ENCODE data around the gene PDE4D.

Gene PDE4D

GRCh38 chr5:59593439-59594007, 300.0 kb downstream of the PDE4D start:
- no peaks in the 10 kb centered on the region for H3K9me3 Mint-ChIP-seq
- H3K27me3 Mint-ChIP-seq = no peaks in the 10 kb centered on the region
- no peak for ATAC-seq (replicated peaks)
- H3K36me3 Mint-ChIP-seq (ENCODE audit: insufficient read depth) = no peaks in the 10 kb centered on the region
- no peak overlapping the region for H3K4me3 Mint-ChIP-seq
- H3K27ac Mint-ChIP-seq = no peak overlapping the region
- no peaks in the 10 kb centered on the region for H3K4me1 Mint-ChIP-seq (ENCODE audit: low read depth in 2 of 2)
- no peak for DNase-seq

GRCh38 chr5:59592101-59592500, 301.4 kb downstream of the PDE4D start:
- Mint-ChIP-seq H3K4me1 (ENCODE audit: low read depth in 2 of 2) (no peaks in the 10 kb centered on the region), H3K36me3 (ENCODE audit: insufficient read depth) (no peaks in the 10 kb centered on the region), H3K27ac (no peak overlapping the region), H3K27me3 (no peaks in the 10 kb centered on the region), H3K4me3 (no peak overlapping the region), H3K9me3 (peaks cover 0 to 1% of the 10 kb centered on the region in 2 donors)
- DNase-seq (no peak), ATAC-seq (replicated peaks) (no peak)

DNA sequence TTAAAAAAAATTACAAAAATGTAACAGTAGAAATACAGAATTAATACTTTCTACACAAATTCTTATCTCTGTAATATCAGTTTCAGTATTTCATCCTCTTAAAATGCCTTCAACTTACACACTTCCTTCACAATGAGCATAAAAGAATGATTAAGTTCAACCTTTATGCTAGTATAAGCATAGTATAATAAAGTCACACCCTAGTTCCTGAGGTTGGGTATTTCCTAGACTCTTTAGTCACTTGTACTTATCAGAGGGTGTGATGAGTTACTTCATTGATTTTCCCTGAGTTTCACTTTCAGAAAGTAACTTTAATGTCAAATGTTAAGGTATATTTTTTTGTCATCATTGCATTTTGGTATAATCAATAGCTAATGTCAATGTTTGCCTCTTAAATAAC, 302.4 kb downstream of the PDE4D start:
- H3K4me3 Mint-ChIP-seq = no peak overlapping the region
- H3K36me3 Mint-ChIP-seq (ENCODE audit: insufficient read depth) = no peaks in the 10 kb centered on the region
- DNase-seq (no peak), ATAC-seq (replicated peaks) (peak; percentile 59)
- H3K4me1 Mint-ChIP-seq (ENCODE audit: low read depth in 2 of 2) = no peaks in the 10 kb centered on the region
- H3K9me3 Mint-ChIP-seq = peaks cover 0 to 1% of the 10 kb centered on the region in 2 donors
- H3K27ac Mint-ChIP-seq = no peak overlapping the region
- H3K27me3 Mint-ChIP-seq = no peaks in the 10 kb centered on the region

DNA sequence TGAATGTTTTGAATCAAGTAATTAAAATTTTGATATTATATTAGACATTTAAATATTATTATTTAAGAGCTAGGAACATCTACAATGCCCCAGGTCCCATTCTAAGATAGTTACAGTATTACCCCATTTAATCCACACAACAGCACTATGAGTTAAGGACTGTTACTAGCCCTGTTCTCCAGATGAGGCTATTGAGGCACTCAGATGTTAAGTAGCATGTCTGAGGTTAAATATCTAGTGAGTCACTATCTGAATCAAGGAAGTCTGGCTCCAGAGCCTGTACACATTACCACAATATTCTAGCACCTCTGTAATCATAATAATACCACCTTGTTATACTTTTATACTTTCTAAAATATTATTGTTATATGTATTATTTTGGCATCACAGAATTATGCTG, 304.6 kb downstream of the PDE4D start:
- H3K27me3 Mint-ChIP-seq = no peaks in the 10 kb centered on the region
- ATAC-seq (replicated peaks) (no peak), DNase-seq (no peak)
- H3K4me3 Mint-ChIP-seq = no peak overlapping the region
- H3K9me3 Mint-ChIP-seq = peaks cover 0 to 1% of the 10 kb centered on the region in 2 donors
- H3K4me1 Mint-ChIP-seq (ENCODE audit: low read depth in 2 of 2) = no peaks in the 10 kb centered on the region
- no peak overlapping the region for H3K27ac Mint-ChIP-seq
- H3K36me3 Mint-ChIP-seq (ENCODE audit: insufficient read depth) = no peaks in the 10 kb centered on the region

GRCh38 chr5:59587489-59588337, 305.8 kb downstream of the PDE4D start:
- DNase-seq (no peak), ATAC-seq (replicated peaks) (peak; percentile 37)
- Mint-ChIP-seq H3K4me3 (peak overlapping the region in 1 of 2 donors; percentile 52), H3K9me3 (peaks cover 0 to 3% of the 10 kb centered on the region in 2 donors), H3K27me3 (no peaks in the 10 kb centered on the region), H3K36me3 (ENCODE audit: insufficient read depth) (no peaks in the 10 kb centered on the region), H3K27ac (no peak overlapping the region), H3K4me1 (ENCODE audit: low read depth in 2 of 2) (no peaks in the 10 kb centered on the region)

- Mint-ChIP-seq H3K27ac (no peak overlapping the region), H3K4me1 (ENCODE audit: low read depth in 2 of 2) (no peaks in the 10 kb centered on the region), H3K9me3 (peaks cover 0 to 3% of the 10 kb centered on the region in 2 donors), H3K36me3 (ENCODE audit: insufficient read depth) (no peaks in the 10 kb centered on the region), H3K4me3 (no peak overlapping the region), H3K27me3 (no peaks in the 10 kb centered on the region)
- ATAC-seq (replicated peaks) = no peak
- DNase-seq = no peak
Measured at GRCh38 chr5:59586841-59587240, 306.7 kb downstream of the PDE4D start.

GRCh38 chr5:59584858-59585846, 308.4 kb downstream of the PDE4D start:
- DNase-seq (no peak), ATAC-seq (replicated peaks) (no peak)
- H3K9me3 Mint-ChIP-seq = peaks cover 0 to 3% of the 10 kb centered on the region in 2 donors
- H3K27me3 Mint-ChIP-seq = no peaks in the 10 kb centered on the region
- H3K4me3 Mint-ChIP-seq = no peak overlapping the region
- no peaks in the 10 kb centered on the region for H3K4me1 Mint-ChIP-seq (ENCODE audit: low read depth in 2 of 2)
- H3K36me3 Mint-ChIP-seq (ENCODE audit: insufficient read depth) = no peaks in the 10 kb centered on the region
- H3K27ac Mint-ChIP-seq = no peak overlapping the region

DNA sequence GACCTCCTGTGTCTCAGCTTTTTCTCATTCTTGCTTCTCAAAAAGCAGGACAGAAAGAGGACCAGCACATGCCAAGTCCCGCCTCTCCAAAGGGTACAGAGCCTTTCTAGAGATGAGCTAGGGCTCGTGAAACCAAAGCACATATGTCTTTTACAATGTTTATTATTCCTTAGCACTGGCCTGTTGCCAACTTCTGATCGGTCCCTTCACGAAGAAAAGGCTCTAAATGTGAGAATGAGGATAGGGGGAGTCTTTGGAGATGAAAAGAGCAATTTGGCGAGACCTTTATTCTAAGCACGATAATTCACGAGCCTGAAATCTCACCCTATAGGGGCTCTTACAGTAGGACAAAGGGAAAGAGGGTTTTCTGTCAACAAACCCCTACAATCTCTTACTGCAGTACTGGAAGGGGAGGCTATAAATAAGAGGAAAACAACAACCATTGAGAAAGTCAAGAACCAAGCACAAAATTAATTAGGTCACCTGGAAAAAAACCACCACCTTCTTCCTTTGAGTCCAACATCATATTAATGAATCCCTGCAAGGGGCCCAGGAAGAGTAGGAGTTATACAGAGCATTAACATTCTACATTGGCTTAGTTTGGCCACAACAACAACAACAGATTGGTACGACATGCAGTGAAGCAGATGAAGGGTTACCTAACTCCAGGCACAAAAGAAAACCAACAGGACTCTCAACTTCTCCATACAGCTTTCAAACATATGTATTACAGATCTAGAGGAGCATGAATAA, 309.5 kb downstream of the PDE4D start:
- no peaks in the 10 kb centered on the region for H3K4me1 Mint-ChIP-seq (ENCODE audit: low read depth in 2 of 2)
- H3K36me3 Mint-ChIP-seq (ENCODE audit: insufficient read depth) = no peaks in the 10 kb centered on the region
- H3K4me3 Mint-ChIP-seq = no peak overlapping the region
- H3K27me3 Mint-ChIP-seq = no peaks in the 10 kb centered on the region
- H3K27ac Mint-ChIP-seq = no peak overlapping the region
- DNase-seq (no peak), ATAC-seq (replicated peaks) (no peak)
- H3K9me3 Mint-ChIP-seq = peaks cover 0 to 3% of the 10 kb centered on the region in 2 donors

DNA sequence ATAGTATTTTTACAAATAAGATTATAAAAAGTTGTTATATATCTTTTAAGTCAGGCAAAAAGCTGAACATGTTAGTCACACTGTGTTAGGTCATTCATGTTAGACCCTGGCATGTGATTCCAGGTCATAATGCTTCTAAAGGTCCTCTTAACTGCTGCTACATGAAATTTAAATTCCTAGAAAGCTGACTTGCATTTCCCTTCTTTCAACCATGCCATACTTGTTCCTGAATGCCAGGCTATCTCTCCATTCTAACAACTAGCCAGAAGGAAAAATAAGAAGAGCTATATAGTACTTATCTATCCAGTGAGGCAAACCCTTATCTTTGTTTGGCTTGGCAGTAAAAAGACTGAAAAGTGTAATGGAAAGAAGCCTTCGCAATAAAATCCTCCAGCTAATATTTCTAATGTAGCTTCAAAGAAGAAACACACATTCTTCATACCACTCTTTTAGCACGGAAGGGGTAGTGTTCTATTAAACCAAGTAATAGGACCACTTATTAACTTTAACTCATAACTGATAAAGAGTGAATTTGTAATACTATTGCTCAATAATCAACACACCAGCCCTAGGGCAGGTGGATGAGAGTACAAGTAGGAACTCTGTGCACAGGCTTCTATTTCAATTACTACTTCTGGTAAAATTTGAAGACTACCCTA, 310.2 kb downstream of the PDE4D start:
- Mint-ChIP-seq H3K36me3 (ENCODE audit: insufficient read depth) (no peaks in the 10 kb centered on the region), H3K27me3 (no peaks in the 10 kb centered on the region), H3K4me1 (ENCODE audit: low read depth in 2 of 2) (no peaks in the 10 kb centered on the region), H3K4me3 (no peak overlapping the region), H3K9me3 (peaks cover 0 to 3% of the 10 kb centered on the region in 2 donors), H3K27ac (no peak overlapping the region)
- ATAC-seq (replicated peaks) = no peak
- DNase-seq = no peak

- peaks cover 0 to 3% of the 10 kb centered on the region in 2 donors for H3K9me3 Mint-ChIP-seq
- ATAC-seq (replicated peaks) (no peak), DNase-seq (no peak)
- no peak overlapping the region for H3K4me3 Mint-ChIP-seq
- H3K4me1 Mint-ChIP-seq (ENCODE audit: low read depth in 2 of 2) = no peaks in the 10 kb centered on the region
- H3K27me3 Mint-ChIP-seq = no peaks in the 10 kb centered on the region
- no peaks in the 10 kb centered on the region for H3K36me3 Mint-ChIP-seq (ENCODE audit: insufficient read depth)
- no peak overlapping the region for H3K27ac Mint-ChIP-seq
Measured at GRCh38 chr5:59582746-59583145, 310.8 kb downstream of the PDE4D start.

GRCh38 chr5:59579824-59580167, 313.7 kb downstream of the PDE4D start:
- H3K4me1 Mint-ChIP-seq (ENCODE audit: low read depth in 2 of 2) = no peaks in the 10 kb centered on the region
- no peak overlapping the region for H3K27ac Mint-ChIP-seq
- peaks cover 0 to 1% of the 10 kb centered on the region in 2 donors for H3K9me3 Mint-ChIP-seq

DNA sequence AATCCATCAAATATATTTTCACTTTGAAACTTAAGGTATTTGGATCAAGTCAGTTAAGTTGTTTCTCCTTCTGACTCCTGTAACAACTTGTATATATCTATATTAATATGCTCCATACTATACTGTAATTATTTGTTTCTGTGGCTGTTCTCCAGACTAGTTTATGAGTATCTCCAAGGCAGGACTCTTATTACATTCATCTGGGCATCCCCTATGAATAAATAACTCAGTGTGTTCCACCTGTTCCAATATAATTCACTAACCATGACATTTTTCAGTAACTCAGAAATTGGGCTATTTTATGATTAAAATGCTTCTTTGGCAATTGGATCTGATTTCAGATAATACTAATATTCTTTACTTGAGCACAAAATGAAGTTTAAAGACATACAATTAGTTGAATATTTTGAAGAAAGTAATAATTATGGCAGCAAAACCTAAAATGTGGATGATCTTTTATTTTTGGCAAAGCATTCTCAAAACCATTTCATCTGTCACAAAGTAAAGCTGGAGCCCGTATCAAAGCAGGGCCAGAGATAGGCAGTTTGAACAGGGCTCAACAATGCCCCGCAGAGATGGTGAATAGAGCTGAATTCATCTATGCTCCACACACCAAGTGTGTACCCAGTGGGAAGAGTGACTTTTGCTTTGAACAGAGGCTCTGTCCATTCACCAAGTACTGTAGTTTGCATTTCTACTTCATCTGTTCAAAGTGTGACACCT, 314.3 kb downstream of the PDE4D start:
- Mint-ChIP-seq H3K36me3 (ENCODE audit: insufficient read depth) (no peaks in the 10 kb centered on the region), H3K27me3 (no peaks in the 10 kb centered on the region), H3K4me3 (no peak overlapping the region), H3K9me3 (peaks cover 0 to 2% of the 10 kb centered on the region in 2 donors), H3K4me1 (ENCODE audit: low read depth in 2 of 2) (no peaks in the 10 kb centered on the region), H3K27ac (no peak overlapping the region)
- ATAC-seq (replicated peaks) (no peak), DNase-seq (no peak)

More at GRCh38 chr5:59579824-59580167, 313.7 kb downstream of the PDE4D start:
- ATAC-seq (replicated peaks) (no peak), DNase-seq (no peak)
- Mint-ChIP-seq H3K27me3 (no peaks in the 10 kb centered on the region), H3K36me3 (ENCODE audit: insufficient read depth) (no peaks in the 10 kb centered on the region), H3K4me3 (no peak overlapping the region)

Measured in effector memory CD8-positive, alpha-beta T cell (primary cell).